ENCODE data around the gene GLI2.

- TF ChIP-seq SUZ12 (IDR thresholded peaks at IDR 0.05; ENCODE audit: extremely low read depth, insufficient read depth, insufficient read length) (no peak), ZNF274 (IDR thresholded peaks at IDR 0.05; ENCODE audit: low read depth, low read length) (no peak)
Measured at GRCh38 chr2:120744817-120745216, 9.1 kb downstream of the GLI2 start.
